Mesothelial cell of epicardium (in vitro differentiated cells): Measurements from ENCODE around the gene SGCA. TPM values are rescaled to one million over a fixed set of nuclear protein-coding genes. Genes with fewer than 3 reads are reported as not detected.

Experiments used
- DNase-seq, 2 experiments: peaks; one replicate each; pipeline ENCODE4 v3.0.0; 2021; ENCODE audit warnings: low spot score in 2 of 2; ENCODE audit not compliant: unreplicated experiment in 2 of 2
- H3K27ac Mint-ChIP-seq: 2 replicates; pipeline ENCODE4 v1.8.0; 2021; ENCODE audit warnings: mixed read lengths
- H3K27me3 Mint-ChIP-seq: 2 replicates; pipeline ENCODE4 v1.8.0; 2021; ENCODE audit warnings: low read depth, mixed read lengths
- H3K36me3 Mint-ChIP-seq: 2 replicates; pipeline ENCODE4 v1.8.0; 2021; ENCODE audit warnings: mixed read lengths
- H3K4me1 Mint-ChIP-seq: 2 replicates; pipeline ENCODE4 v1.8.0; 2021; ENCODE audit warnings: mixed read lengths
- H3K4me3 Mint-ChIP-seq: 2 replicates; pipeline ENCODE4 v1.8.0; 2021; ENCODE audit warnings: mild to moderate bottlenecking, moderate library complexity, mixed read lengths
- H3K9me3 Mint-ChIP-seq: 2 replicates; pipeline ENCODE4 v1.8.0; 2021; ENCODE audit warnings: mixed read lengths
- CTCF ChIP-seq: fragments of 200-600 bp; sonication (generic); IDR thresholded peaks from one replicate; pipeline ENCODE4 v1.5.0; 2021; ENCODE audit warnings: antibody characterized with exemption; ENCODE audit not compliant: unreplicated experiment
- total RNA-seq: library from RNA; stranded (reverse); gene quantifications from 3 replicates; pipeline ENCODE4 v1.2.1, GENCODE V29; 2021

SGCA gene
- total RNA-seq, 1 donor from 2014 or later = not detected

GRCh38 chr17:50146927-50147665 lies 18.7 kb upstream of the SGCA start:
- H3K9me3 Mint-ChIP-seq = no peaks in the 10 kb centered on the region
- TF ChIP-seq CTCF = no peak
- H3K4me3 Mint-ChIP-seq = peak overlapping the region; percentile 74
- H3K36me3 Mint-ChIP-seq = peaks cover 18% of the 10 kb centered on the region
- peaks cover 30% of the 10 kb centered on the region for H3K4me1 Mint-ChIP-seq
- H3K27ac Mint-ChIP-seq = peak overlapping the region; percentile 80
- no peak for DNase-seq
- H3K27me3 Mint-ChIP-seq = no peaks in the 10 kb centered on the region

GRCh38 chr17:50147841-50148225 lies 18.0 kb upstream of the SGCA start:
- no peak for DNase-seq
- Mint-ChIP-seq H3K9me3 (no peaks in the 10 kb centered on the region), H3K27me3 (no peaks in the 10 kb centered on the region), H3K4me1 (peaks cover 35% of the 10 kb centered on the region), H3K4me3 (peak overlapping the region; percentile 74), H3K27ac (peak overlapping the region; percentile 69), H3K36me3 (peaks cover 10% of the 10 kb centered on the region)
- TF ChIP-seq CTCF = no peak

GRCh38 chr17:50148226-50149090 lies 17.3 kb upstream of the SGCA start:
- H3K27ac Mint-ChIP-seq = peak overlapping the region; percentile 77
- DNase-seq = peak in 1 of 2 experiments; percentile 56
- no peak for TF ChIP-seq CTCF
- peaks cover 35% of the 10 kb centered on the region for H3K4me1 Mint-ChIP-seq
- H3K27me3 Mint-ChIP-seq = no peaks in the 10 kb centered on the region
- no peaks in the 10 kb centered on the region for H3K9me3 Mint-ChIP-seq
- H3K4me3 Mint-ChIP-seq = peak overlapping the region; percentile 74
- H3K36me3 Mint-ChIP-seq = peaks cover 7% of the 10 kb centered on the region

GRCh38 chr17:50149091-50149416 lies 16.8 kb upstream of the SGCA start:
- H3K4me3 Mint-ChIP-seq = peak overlapping the region; percentile 76
- H3K27ac Mint-ChIP-seq = no peak overlapping the region
- H3K4me1 Mint-ChIP-seq = peaks cover 35% of the 10 kb centered on the region
- H3K36me3 Mint-ChIP-seq = peaks cover 5% of the 10 kb centered on the region
- DNase-seq = no peak
- no peaks in the 10 kb centered on the region for H3K27me3 Mint-ChIP-seq
- no peak for TF ChIP-seq CTCF
- H3K9me3 Mint-ChIP-seq = no peaks in the 10 kb centered on the region

GRCh38 chr17:50149417-50150353 lies 16.1 kb upstream of the SGCA start:
- peak overlapping the region; percentile 76 for H3K4me3 Mint-ChIP-seq
- TF ChIP-seq CTCF = no peak

More at GRCh38 chr17:50149417-50150353, 16.1 kb upstream of the SGCA start:
- DNase-seq = peak in 1 of 2 experiments; percentile 70
- Mint-ChIP-seq H3K27ac (no peak overlapping the region), H3K9me3 (no peaks in the 10 kb centered on the region), H3K36me3 (no peaks in the 10 kb centered on the region), H3K4me1 (peaks cover 42% of the 10 kb centered on the region), H3K27me3 (no peaks in the 10 kb centered on the region)
